GM18861 (cell line): Measurements from ENCODE around the gene STOM.
"Not testable (repeated sequence)": the region's sequence is repeated elsewhere in the genome, so short reads cannot be mapped to it uniquely, and the experiment has no call there.

Experiments
- ATAC-seq: cut with Tn5 transposase; IDR thresholded peaks from one replicate; pipeline ENCODE4 v1.9.1; 2021; ENCODE audit not compliant: unreplicated experiment

STOM gene

DNA sequence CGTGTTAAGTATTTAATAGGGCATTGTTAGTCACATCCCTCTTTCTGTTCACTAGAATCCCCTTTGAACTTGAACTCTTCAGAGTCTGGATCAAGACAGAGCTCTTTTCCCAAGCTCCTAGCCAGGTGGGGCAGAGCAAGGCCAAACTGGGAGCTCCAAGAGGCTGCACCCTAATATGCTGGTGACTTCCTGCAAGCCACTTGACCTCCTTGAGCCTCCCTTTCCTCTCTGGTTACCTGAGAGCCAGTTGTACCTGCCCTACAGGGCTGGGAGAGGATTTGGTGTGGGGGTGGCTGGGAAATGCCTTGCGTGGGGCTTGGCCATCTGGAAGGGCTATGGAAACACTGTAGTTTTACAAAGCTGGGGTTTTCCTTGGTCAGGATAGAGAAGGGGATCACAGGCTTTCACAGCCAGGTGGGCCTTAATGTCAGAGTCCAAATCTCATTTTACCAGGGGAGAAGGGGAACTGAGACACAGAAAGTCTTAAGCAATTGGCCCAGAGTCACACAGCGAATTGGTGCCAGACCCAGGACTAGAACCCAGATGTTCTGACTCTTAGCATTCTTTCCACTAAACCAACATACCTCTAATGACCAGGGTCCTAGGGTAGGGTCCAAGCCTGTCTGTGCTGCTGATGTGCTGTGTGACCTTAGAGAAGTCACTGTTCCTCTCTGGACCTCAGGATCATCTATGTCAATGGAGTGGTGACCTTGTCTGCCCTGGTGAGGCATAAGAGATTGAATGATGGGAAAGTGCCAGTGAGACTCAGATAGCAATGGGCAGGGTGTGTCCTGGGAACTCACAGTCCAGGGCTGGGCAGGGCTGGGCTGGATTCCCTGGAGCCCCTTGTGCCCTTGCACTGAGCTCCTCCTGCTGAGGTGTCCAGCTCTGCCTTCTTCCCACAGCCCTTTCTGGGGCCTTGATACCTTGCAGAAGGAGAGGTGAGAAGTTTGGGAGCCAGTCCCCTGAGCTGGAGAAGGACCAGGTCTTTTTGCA, 66.3 kb downstream of the STOM start:
- ATAC-seq: no peak

DNA sequence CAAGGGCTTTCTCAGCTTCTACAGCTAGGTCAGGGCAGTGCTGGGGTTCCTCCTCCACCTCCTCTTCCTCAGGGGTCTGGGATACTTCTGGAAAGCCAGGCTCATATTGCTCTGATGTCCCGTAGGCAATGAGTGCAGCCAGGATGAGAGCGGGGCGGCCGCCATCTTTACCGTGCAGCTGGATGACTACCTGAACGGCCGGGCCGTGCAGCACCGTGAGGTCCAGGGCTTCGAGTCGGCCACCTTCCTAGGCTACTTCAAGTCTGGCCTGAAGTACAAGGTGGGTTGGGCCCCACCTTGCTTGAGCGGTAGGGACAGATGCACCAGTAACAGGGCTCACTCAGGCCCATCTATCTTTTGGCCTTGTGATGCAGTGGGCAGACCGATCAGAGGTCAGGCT, 67.3 kb downstream of the STOM start:
- no peak for ATAC-seq

DNA sequence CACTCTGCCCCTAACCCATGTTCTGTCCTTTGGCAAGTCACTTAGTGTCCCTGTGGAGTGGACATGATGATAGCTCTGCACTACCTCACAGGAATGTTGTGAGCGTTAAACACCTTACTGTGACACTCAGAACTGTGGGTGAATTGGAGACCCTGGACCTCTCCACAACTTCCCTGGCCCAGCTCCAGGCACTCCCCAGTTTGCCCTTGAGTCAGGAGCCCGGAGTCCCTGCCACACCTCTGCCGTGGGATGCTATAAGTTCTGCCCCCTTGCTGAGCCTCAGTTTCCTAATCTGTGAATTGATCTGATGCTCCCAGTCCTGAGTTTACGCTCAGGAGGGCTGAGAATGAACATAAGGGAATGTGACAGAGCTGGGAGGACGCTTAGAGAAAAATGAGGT, 67.7 kb downstream of the STOM start:
- ATAC-seq: no peak

DNA sequence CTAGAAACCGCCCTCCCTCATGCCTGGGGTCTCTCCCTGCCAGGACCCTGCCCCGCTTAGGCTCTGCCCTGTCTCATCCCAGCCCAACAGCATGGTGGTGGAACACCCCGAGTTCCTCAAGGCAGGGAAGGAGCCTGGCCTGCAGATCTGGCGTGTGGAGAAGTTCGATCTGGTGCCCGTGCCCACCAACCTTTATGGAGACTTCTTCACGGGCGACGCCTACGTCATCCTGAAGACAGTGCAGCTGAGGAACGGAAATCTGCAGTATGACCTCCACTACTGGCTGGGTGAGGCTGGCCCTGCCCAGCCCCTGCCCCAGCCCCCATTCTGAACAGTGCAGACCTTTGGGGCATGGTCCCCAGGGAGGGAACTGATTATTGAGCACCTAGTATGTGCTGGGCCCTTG, 68.2 kb downstream of the STOM start:
- ATAC-seq: no peak

DNA sequence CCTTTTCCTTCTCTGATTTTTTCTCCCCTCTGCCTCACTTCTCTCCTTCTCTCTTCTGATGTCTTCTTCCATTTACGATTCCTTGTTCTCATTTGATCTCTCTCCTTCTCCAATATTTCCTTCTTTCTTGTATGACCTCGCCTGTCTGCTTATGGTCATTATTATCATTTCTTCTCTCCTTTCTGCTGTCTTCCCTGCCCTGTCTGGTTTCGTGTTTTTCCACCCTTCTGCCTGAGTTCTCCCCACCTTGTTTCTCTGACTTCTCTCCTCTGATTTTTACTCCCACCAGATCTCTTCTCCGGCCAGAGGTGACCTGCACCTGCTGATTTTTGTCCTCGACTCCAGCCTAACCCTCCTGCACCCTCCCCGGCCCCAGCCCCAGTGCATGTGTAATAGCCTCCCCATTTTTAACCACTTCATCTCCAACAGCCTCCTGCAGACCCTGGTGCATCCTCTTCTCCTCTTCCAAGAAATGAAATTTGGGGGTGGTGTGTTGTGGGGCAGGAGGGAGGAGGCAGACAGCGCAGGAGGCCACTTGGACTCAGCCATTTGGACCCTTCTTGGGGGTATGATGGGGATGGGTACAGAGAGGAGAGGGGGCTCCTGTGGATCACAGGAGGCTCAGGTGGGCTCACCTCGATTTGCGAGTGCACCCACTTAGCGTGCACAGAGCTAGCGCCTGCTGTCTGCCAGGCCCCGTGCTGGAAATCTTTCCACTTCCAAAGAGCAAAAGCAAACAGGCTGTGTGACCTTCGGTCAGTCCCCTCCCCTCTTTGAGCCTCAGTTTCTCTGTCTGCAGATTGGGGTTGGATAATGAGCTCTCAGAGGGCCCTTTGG, 69.5 kb downstream of the STOM start:
- ATAC-seq: no peak

DNA sequence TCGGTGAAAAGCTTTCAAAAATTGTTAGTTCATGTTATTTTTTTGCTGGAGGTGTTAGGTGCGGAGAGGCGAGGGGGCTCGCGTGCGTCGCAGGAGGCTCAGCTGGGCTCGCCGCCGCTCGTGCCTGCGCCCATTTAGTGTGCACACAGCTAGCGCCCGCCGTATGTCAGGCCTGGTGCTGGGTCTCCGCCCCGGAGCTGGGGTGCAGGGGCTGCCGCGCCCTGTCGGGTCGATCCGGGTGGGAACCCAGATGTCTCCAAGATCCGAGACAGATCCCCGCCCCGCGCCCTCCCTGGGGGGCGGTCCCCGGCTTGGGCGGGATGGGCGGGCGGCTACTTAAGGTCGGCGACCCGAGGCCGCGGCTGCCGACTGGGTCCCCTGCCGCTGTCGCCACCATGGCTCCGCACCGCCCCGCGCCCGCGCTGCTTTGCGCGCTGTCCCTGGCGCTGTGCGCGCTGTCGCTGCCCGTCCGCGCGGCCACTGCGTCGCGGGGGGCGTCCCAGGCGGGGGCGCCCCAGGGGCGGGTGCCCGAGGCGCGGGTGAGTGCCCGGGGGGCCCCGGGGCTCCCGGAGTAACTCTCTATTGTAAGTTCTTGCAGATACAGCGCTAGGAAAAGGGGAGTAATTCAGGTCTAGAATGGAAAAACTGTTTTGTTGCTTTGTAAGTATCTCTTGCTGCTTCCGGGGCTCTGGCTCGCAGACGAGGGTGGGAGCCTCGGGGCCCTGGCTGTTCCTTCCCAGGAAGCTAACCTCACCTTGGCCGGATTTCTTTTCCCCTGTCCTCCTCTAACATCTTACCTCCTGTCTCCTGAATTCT, 70.4 kb downstream of the STOM start:
- ATAC-seq: no peak

DNA sequence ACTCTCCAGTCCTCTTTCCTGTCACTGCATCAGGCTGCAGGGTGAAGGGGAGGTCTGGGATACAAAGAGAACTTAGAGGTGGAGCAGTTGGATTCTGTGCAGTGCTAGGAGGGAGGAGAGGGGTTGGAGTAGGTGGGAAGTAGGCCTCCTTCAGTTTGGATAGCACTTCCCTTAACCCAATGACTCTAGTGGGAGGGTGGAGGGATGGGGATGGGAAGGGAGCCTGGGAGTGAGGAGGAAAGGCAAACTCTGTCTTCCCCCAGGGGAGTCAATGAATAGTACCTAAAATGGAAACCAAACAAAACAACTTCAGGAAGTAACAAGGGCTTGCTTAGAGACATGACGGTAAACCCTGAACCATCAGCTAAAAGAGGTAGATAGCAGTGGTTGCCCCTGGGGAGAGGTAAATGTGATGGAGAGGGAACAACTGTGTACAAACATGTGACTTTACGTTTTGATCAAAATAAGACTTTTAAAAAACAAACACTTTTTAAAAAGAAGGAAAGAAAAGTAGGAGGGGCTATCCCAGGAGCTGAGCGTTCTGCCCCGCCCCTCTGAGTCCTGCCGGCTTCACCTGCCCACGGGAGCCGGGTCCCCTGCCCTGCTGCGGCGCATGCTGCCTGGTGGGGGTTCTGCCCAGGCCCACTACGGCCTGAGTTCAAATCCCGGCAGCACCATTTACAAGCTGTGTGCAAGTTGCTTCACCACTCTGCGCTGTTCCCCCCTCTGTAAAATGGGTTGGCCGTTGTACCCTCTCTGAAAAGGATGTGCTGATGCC, 71.2 kb downstream of the STOM start:
- ATAC-seq: no peak

DNA sequence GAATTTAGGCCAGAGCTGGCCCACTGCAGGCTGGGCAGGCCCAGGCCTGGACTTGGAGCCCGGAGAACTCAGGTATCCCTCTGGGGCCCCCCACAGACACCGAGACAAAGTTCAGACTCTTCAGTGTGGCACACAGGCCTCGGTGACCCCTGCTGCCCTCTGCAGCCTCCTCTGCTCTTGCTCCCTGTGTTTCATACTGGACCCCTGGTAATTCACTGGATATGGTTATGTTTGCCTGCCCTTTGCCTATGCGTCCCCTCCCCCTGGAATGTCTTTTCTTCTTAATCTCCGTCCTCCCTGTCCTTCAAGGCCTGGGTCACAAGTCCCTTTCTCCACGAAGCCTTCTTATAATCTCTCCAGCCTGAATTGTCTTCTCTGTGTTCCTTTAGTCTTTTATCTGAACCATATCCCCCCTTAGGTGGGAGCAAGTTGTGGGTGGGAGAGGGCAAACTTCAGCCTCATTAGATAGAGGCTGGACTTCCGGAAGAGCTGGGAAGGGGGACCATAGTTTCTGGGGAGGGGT, 72.0 kb downstream of the STOM start:
- ATAC-seq: no peak

DNA sequence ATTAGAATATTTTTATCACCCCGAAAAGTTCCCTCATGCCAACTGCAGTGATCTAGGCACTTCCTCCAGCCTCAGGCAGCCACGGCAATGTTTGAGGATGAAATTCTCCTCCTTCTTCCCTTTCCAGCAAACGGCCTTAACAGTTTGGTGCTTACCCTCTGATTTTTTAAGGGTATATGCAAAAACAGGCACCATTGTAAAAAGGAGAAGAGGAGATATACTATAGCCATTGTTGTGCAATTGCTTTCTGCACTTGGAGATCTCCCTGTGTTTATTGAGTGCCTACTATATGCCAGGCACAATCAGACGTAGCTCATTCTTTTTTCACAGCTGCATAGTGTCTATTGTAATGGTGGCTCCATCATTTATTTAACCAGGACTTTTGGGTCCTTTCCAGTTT, 72.7 kb downstream of the STOM start:
- ATAC-seq: no peak

DNA sequence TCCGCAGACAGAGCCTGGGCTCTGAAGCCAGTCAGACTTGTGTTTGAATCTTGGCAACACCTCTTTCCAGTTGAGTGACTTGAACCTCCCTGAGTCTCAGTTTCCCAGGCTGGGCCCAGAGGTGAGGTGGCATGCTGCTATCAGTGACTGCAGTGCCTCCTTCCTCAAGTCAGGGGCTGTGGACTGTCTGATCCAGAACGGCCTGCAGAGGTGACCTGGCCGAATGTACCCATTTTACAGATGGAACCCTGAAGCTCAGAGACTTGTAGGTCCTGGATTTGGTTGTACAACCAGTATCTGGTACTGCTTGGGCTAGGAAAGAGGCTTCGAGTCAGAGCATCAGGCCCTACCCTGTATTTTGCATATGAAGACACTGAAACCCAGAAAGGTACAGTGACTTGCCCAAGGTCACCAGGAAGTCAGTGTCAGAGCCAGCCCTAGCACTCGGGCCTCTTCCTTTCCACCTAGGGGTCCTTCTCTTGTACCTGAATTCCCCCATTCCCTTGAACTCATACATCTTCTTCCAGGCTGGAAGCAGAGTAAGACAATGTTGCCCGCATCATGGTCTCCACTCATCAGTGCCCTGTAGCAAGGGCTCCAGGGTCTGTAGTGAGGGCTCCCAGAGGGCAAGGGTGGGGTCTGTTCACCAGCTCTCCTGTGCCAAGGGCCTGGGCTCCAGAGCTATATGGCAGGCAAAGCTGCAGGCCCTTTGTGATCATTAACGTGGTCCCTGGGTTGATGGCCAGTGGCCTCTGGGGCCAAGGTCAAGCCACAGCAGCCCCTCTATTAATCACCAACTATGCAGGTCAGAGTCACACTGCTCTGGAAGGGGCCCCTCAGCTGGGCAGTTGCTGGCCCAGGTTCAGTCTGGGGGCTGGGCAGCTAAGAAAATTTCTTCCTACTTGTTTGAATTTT, 73.6 kb downstream of the STOM start:
- ATAC-seq: no peak

DNA sequence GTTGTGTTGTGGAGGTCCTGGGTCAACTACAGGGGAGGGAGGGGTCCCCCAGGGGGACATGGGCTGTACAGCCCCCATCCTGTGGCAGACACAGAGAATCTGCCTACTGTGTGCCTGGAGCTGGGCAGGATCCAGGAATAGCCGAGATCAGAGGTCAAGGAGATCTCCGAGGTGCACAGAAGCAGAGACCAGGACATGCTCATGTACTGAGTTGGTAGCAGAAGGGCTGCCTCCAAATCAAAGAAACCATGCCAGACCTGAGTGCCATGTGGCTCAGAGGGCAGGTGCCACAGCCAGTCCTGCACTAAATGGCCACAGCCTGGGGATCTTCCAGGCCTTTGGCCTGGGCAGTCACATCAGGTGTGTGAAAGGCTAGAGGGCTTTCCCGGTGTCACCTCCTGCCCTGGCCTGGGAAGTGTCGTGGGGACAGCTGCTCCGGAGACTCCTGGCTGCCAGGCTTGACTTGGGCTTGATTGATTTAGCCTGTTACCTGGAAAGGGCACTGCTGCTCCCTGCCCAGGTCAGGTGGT, 74.3 kb downstream of the STOM start:
- ATAC-seq: no peak

DNA sequence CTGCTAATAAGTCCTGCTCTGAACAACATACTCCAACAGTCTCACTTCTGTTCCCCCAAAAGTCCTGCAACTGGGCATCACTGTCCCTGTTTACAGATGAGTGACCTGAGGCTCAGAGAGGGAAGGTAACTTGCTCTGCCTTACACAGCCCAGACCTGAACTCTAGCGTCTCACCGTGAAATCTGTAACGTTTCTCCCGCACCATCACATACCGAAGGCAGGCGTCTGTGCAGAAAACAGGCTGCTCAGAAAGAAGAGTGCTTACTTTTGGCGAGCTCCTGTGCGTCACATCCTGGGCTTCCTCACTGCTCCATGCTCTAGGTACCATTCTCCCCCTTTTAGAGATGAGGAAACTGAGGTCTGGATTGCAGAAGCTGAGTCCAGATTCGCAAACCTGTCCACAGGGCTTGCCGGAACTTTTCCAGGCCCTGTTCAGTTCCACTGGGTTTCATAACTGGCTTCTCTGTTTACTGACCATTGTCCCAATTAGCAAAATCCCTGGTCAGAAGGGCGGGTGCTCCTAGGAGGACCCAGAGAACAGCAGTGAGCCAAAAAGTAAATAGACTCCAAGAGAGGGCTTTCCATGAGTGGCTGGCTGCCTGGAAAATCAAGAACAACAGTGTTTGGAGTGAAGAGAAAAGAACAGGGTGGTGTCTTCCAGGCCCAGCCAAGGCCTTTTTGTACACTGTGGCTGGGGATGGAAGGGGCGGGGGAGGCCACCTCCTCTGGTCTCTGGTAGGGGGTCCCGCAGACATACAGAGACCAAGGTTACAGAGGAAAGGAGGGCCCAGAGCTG, 75.0 kb downstream of the STOM start:
- ATAC-seq: no peak

DNA sequence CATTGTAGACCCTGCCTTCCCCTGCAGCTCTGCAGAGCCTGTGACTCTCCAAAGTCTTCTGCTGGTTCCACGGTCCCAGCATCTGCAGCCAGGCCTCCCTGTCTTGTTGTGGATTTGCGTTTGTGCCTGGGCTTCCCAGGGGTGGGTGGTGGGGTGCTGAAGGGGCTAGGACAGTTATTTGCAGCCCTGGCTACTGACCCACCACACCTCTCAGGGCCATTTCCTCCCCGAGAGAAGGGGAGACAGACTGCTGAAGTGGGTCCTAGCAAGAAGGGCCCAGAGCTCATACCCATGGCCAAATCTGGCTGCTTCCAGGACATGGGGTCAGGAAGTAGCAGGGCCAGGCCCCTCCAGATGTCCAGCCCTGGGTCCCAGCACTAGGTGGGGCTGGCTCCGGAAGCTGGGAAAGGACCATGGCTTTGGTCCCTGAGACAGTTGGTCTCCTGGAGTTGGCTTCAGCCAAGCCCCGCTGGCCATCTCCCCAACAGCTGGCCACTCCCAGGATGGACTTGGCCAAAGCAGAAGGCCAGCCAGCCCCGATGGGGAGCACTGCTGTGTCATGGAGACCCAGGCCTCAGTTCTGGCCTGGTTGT, 75.8 kb downstream of the STOM start:
- ATAC-seq: no peak

DNA sequence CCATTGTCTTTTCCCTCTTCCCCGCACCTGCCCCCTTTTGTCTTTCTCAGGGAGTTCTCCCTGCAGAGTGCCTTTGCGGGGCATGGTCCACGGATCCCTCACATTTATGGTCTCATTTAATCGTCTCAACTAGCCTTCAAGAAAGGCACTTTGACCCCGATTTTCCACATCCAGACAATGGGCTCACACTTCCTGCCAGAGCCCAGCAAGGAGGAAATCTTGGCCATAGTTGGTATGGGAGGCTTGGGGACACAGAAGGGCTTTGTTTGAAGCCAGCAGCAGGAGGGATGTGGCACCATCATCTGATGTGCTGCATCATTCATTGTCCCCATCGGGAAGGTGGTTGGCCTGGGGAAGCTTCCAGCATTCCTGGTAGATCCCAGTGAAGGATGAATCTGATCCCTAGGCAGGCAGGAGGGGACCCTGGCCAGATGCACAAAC, 77.2 kb downstream of the STOM start:
- ATAC-seq: no peak

DNA sequence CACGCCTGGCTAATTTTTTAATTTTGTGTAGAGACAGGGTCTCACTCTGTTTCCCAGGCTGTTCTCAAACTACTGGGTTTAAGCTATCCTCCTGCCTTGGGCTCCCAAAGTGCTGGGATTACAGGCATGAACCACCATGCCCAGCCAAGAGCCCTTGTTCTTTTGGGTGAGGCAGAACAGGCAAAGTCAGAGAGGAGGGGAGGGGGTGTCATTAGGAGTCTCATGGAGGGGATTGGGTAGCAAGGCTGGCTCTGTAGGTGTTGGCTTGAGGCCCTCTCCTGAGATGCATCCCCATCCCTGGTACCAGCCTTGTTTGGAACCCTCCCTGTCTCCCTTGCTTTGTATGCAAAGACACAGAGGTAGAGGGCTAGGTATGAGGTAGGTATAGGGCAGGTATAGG, 78.0 kb downstream of the STOM start:
- ATAC-seq: no peak

DNA sequence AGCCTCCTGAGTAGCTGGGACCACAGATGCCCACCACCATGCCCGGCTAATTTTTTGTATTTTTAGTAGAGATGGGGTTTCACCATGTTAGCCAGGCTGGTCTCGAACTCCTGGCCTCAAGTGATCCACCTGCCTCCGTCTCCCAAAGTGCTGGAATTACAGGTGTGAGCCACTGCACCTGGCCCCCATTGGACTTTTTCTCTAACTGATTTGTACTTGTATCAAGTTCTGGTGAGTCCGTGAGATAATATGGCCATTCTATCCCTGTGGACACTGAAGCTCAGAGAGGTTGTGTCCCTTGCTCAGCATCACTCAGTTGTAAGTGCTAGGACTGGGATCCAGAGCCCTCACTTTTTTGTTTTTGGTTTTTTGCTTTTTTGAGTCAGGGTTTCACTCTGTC, 78.5 kb downstream of the STOM start:
- ATAC-seq: not testable (repeated sequence)

DNA sequence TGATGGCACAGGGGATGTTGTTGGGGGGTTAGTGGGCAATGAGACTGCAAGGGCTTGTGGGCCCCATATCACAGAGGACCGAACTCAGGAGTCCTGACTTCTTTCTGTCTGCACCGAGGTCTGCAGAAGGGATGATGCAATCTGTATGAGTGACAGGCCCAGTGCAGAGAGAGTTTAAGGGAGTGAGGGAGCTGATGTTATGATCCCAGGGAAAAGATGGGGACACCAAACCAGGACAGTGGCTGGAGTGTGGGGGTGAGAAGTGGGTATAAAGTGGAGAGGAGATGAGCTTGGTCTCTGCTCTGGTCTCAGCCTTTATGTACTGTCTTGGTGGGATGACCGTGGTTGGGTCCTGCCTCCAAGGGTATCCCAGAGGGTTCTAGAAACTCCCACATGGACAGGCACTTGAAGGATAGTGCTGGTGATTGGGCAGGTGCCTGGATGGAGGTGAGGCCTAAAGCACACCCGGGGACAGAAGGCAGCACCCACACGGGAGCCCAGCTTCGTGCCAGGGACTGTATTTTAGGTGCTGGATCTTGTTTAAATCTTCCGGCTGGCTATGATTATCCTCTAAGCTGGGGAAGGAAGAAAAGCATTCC, 80.2 kb downstream of the STOM start:
- ATAC-seq: no peak
